Mesothelial cell of epicardium (in vitro differentiated cells): ENCODE measurements around the gene NCOR1. TPM values are rescaled to one million over a fixed set of nuclear protein-coding genes. Genes with fewer than 3 reads are reported as not detected.

Source experiments
- total RNA-seq: library from RNA; stranded (reverse); gene quantifications from 3 replicates; pipeline ENCODE4 v1.2.1, GENCODE V29; 2021

Gene NCOR1
- total RNA-seq, 1 donor from 2014 or later = 142 TPM

Other genes starting within 250 kb of the NCOR1 start
- gene ZSWIM7, start 215.8 kb downstream of the NCOR1 start, total RNA-seq = 27.0 to 31.6 TPM (median 29.2 TPM) in 3 replicates
- 38.5 to 41.7 TPM (median 39.7 TPM) in 3 replicates for gene TTC19, start 215.7 kb downstream of the NCOR1 start, total RNA-seq
- gene PIGL, start 1.7 kb upstream of the NCOR1 start, total RNA-seq = 62.4 to 69.4 TPM (median 64.2 TPM) in 3 replicates
- 98.7 to 107 TPM (median 102 TPM) in 3 replicates for gene CENPV, start 137.9 kb upstream of the NCOR1 start, total RNA-seq
- 1,270 to 1,309 TPM (median 1,304 TPM) in 3 replicates for gene UBB, start 165.6 kb upstream of the NCOR1 start, total RNA-seq
- 1.9 to 4.5 TPM (median 2.1 TPM) in 3 replicates for gene TRPV2, start 200.0 kb upstream of the NCOR1 start, total RNA-seq